ENCODE data around the gene EXOC1L.

- TF ChIP-seq CTCF (IDR thresholded peaks at IDR 0.05; ENCODE audit: low read depth, low read length) (no peak), EZH2phosphoT487 (IDR thresholded peaks at IDR 0.05; ENCODE audit: low read depth) (no peak)
These were observed 12.0 kb upstream of the EXOC1L start for GRCh38 chr4:55807556-55807955.

Data from OCI-LY3 (cell line).